Measurements from ENCODE around the gene WDFY2.

WDFY2 gene

DNA sequence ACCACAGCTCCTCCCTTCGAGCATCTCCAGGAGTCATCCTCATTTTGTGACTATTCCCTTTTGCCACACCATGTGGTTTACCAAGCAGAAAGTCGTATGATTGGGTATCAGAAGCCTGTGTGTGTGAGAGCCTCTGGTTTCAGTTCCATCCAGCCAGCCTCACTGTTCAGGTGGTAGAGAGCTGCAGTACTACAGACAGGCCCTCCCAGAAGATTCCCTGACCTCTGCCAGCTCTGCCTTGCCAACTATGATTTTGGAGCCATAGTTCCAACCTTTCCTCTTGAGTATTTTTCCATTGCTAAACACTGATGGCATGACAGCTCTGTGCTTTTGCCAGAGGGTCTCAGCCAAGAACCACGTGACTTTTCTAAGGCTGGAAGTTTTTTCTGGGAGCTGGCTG is 137.2 kb downstream of the WDFY2 start:
- Histone ChIP-seq H3K36me3 (ENCODE audit: control insufficient read depth, insufficient read depth, low read length) (no peaks in the 10 kb centered on the region), H3K27me3 (replicated peaks; ENCODE audit: control insufficient read depth, insufficient read depth, low read length, poor library complexity, severe bottlenecking) (no peaks in the 10 kb centered on the region), H3K4me3 (ENCODE audit: insufficient read depth, low read depth, low read length, poor library complexity, severe bottlenecking) (no peak overlapping the region), H3K27ac (ENCODE audit: insufficient read depth, low read length, poor library complexity, severe bottlenecking) (no peak overlapping the region), H3K4me1 (ENCODE audit: control insufficient read depth, insufficient read depth, low read length, poor library complexity, severe bottlenecking) (no peaks in the 10 kb centered on the region), H3K9me3 (ENCODE audit: control insufficient read depth, low read length) (no peaks in the 10 kb centered on the region)
- no peak for DNase-seq

DNA sequence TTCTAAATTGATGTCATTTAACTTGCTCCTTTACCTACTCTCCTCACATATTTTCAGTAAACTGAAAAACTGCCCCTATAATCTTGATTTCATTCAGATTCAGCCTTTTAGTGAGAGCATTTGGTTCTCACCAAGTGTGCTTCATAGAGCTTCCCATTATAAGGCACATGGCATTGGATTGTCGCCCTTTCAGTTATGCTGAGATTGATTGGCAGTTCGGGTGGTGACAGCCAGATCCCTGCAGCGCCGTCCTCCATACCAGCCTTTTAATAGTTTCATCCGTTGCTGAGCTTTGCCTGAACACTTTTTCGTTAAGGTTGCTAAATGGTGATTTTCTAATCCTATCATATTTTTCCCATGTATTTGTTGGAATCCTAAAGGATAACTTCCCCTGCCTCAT is 139.3 kb downstream of the WDFY2 start:
- Histone ChIP-seq H3K36me3 (ENCODE audit: control insufficient read depth, insufficient read depth, low read length) (peaks cover 9% of the 10 kb centered on the region), H3K4me1 (ENCODE audit: control insufficient read depth, insufficient read depth, low read length, poor library complexity, severe bottlenecking) (no peaks in the 10 kb centered on the region), H3K27ac (ENCODE audit: insufficient read depth, low read length, poor library complexity, severe bottlenecking) (no peak overlapping the region), H3K27me3 (replicated peaks; ENCODE audit: control insufficient read depth, insufficient read depth, low read length, poor library complexity, severe bottlenecking) (no peaks in the 10 kb centered on the region), H3K9me3 (ENCODE audit: control insufficient read depth, low read length) (no peaks in the 10 kb centered on the region), H3K4me3 (ENCODE audit: insufficient read depth, low read depth, low read length, poor library complexity, severe bottlenecking) (no peak overlapping the region)
- DNase-seq, result no peak

DNA sequence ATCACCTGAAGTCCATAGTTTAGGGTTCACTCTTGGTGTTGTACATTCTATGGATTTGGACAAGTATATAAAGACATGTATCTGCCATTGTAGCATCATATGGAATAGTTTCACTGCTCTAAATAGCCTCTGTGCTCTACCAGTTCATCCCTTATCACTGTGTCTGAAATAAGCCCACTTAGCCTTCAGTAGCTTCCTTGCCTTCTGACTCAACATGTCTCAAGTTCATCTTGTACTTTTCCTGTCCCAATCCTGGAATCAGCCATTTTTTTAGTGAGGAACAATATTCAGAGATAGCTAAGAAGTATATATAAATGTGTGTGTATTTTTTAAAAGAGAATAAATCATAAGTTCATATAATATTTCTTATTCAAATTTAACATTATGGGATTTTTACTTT is 140.5 kb downstream of the WDFY2 start:
- DNase-seq, result no peak
- Histone ChIP-seq H3K9me3 (ENCODE audit: control insufficient read depth, low read length) (no peaks in the 10 kb centered on the region), H3K4me1 (ENCODE audit: control insufficient read depth, insufficient read depth, low read length, poor library complexity, severe bottlenecking) (no peaks in the 10 kb centered on the region), H3K27ac (ENCODE audit: insufficient read depth, low read length, poor library complexity, severe bottlenecking) (no peak overlapping the region), H3K27me3 (replicated peaks; ENCODE audit: control insufficient read depth, insufficient read depth, low read length, poor library complexity, severe bottlenecking) (no peaks in the 10 kb centered on the region), H3K36me3 (ENCODE audit: control insufficient read depth, insufficient read depth, low read length) (peaks cover 9% of the 10 kb centered on the region), H3K4me3 (ENCODE audit: insufficient read depth, low read depth, low read length, poor library complexity, severe bottlenecking) (no peak overlapping the region)

DNA sequence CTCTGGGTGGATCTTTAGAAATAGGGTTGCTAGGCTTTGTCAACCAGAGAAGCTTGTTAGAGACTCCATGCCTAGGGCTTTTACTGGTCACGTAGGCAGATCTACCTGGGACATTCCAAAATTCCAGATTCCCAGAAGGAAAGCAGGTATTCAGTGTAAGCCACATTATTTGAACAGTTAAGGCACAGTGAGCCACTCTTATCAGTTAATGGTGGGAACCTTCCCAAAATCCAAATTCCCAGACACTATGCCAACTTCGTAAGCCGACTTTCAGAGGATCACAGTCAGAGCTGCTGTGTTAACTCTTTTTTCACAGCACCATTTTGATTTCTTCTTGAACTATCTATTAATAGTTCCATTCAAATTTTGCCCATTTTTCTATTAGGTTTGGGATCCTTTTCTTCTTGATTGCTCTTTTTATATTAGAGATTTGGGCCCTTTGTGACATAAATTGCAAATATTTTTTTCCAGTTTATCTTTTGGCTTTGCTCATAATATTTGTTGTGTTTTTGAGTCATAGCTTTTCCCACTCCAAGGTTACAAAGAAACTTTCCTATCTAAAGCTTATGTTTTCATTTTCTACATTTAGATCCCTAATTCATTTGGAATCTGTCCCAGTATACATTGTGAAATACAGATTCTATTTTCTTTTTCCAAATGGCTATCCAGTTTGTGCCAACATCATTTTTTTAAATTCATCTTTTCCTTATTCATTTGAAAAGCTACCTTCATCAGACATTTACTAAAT is 142.4 kb downstream of the WDFY2 start:
- Histone ChIP-seq H3K4me3 (ENCODE audit: insufficient read depth, low read depth, low read length, poor library complexity, severe bottlenecking) (no peak overlapping the region), H3K27me3 (replicated peaks; ENCODE audit: control insufficient read depth, insufficient read depth, low read length, poor library complexity, severe bottlenecking) (no peaks in the 10 kb centered on the region), H3K27ac (ENCODE audit: insufficient read depth, low read length, poor library complexity, severe bottlenecking) (no peak overlapping the region), H3K9me3 (ENCODE audit: control insufficient read depth, low read length) (no peaks in the 10 kb centered on the region), H3K4me1 (ENCODE audit: control insufficient read depth, insufficient read depth, low read length, poor library complexity, severe bottlenecking) (peaks cover 11% of the 10 kb centered on the region), H3K36me3 (ENCODE audit: control insufficient read depth, insufficient read depth, low read length) (peaks cover 19% of the 10 kb centered on the region)
- no peak for DNase-seq

DNA sequence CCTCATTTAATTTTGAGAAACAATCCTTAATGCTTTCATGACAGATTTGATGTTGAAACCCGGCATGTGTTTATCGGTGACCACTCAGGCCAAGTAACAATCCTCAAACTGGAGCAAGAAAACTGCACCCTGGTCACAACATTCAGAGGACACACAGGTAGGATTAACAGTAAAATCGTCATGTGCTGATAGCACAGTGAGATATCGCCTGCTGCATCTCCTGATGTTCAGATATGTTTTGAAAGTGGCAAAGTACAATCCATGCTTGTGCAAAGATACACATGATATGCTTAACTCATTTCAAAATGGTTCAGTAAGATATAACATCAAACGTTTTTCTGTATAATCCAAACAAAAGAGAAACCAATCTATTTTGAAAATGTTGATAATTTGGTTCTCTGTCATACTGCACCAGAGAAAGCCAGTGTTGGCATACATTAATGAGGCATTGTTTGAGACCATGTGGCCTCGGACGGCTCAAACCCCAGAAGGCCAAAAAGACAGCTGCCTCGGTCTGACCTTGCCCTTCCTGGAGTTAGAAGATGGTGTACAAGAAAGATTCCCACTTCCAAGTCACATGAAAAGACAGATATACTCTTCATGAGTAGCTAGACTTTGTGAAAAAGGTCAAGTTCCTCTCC is 143.5 kb downstream of the WDFY2 start:
- no peaks in the 10 kb centered on the region for H3K27me3 ChIP-seq (replicated peaks; ENCODE audit: control insufficient read depth, insufficient read depth, low read length, poor library complexity, severe bottlenecking)
- H3K4me1 ChIP-seq (ENCODE audit: control insufficient read depth, insufficient read depth, low read length, poor library complexity, severe bottlenecking), result peaks cover 11% of the 10 kb centered on the region
- DNase-seq, result no peak
- H3K36me3 ChIP-seq (ENCODE audit: control insufficient read depth, insufficient read depth, low read length), result peaks cover 19% of the 10 kb centered on the region
- no peak overlapping the region for H3K4me3 ChIP-seq (ENCODE audit: insufficient read depth, low read depth, low read length, poor library complexity, severe bottlenecking)
- H3K27ac ChIP-seq (ENCODE audit: insufficient read depth, low read length, poor library complexity, severe bottlenecking), result no peak overlapping the region
- no peaks in the 10 kb centered on the region for H3K9me3 ChIP-seq (ENCODE audit: control insufficient read depth, low read length)

DNA sequence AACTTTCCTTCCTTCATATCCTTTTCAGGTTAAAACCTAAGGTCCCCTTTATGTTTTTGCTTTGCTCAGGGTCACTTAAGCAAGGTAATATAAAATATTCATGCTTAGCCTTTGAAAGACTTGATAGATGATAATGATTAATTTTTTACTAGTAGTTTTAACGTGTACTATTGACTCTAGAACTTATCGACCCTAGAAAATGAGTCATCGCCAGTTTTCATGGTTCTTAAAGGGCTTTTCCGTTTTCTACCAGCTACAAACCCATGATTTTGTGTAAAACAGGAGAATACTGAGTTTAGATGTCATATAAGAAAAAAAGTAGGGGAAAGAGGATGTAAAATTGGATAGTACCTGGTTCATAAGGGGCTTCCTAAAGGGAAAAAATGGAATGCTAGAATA is 144.0 kb downstream of the WDFY2 start:
- Histone ChIP-seq H3K27ac (ENCODE audit: insufficient read depth, low read length, poor library complexity, severe bottlenecking) (no peak overlapping the region), H3K36me3 (ENCODE audit: control insufficient read depth, insufficient read depth, low read length) (peaks cover 19% of the 10 kb centered on the region), H3K4me1 (ENCODE audit: control insufficient read depth, insufficient read depth, low read length, poor library complexity, severe bottlenecking) (peaks cover 11% of the 10 kb centered on the region), H3K9me3 (ENCODE audit: control insufficient read depth, low read length) (no peaks in the 10 kb centered on the region), H3K27me3 (replicated peaks; ENCODE audit: control insufficient read depth, insufficient read depth, low read length, poor library complexity, severe bottlenecking) (no peaks in the 10 kb centered on the region), H3K4me3 (ENCODE audit: insufficient read depth, low read depth, low read length, poor library complexity, severe bottlenecking) (no peak overlapping the region)
- no peak for DNase-seq

DNA sequence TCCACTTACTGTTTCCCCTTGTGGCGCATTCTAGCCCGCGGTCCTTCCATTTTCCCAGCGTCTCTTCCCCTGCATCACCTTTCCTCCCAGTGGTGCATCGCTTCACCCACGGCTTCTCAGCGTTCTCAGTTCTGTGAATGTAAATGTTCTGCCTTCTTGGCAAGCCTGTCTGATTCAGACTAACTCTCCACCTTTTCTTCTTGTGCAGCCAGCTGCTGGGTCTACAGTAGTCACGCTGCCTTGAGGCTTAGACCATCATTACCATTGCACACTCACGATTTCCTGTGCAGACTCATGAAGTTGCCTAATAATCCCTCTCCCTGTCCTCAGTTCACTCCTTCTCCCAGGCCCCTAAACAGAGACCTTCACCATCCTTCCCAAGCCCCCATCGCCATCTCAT is 144.7 kb downstream of the WDFY2 start:
- Histone ChIP-seq H3K36me3 (ENCODE audit: control insufficient read depth, insufficient read depth, low read length) (peaks cover 19% of the 10 kb centered on the region), H3K9me3 (ENCODE audit: control insufficient read depth, low read length) (no peaks in the 10 kb centered on the region), H3K27me3 (replicated peaks; ENCODE audit: control insufficient read depth, insufficient read depth, low read length, poor library complexity, severe bottlenecking) (no peaks in the 10 kb centered on the region), H3K4me1 (ENCODE audit: control insufficient read depth, insufficient read depth, low read length, poor library complexity, severe bottlenecking) (peaks cover 11% of the 10 kb centered on the region), H3K27ac (ENCODE audit: insufficient read depth, low read length, poor library complexity, severe bottlenecking) (no peak overlapping the region), H3K4me3 (ENCODE audit: insufficient read depth, low read depth, low read length, poor library complexity, severe bottlenecking) (no peak overlapping the region)
- DNase-seq, result no peak

DNA sequence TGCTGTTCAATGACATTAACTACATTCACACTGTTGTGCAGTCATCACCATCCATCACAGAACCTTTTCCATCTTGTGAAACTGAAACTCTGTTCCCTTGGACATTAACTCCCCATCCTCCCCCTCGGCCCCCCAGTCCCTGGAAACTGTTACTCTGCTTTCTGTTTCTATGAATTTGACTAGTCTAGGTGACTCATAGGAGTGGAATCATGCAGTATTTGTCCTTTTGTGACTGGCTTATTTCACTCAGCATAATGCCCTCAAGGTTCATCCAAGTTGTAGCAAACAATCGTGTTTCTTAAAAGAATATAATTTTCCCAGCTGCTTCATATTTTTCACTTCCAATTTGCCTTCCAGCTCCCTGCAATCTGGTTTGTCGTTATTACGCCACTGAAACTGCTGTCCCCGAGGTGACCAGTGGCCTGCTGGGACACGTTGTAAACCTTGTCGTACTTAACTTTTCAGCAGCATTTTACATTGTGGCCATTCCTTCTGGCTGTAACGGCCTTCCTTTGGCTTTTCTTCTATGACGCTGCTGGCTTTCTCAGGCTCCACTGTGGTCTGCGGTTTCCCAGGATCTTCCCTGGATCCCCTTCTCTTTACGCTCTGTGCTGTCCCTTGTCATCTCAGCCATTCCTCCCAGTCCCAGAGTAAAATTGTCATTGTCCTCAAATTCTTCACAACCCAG is 145.7 kb downstream of the WDFY2 start:
- no peak overlapping the region for H3K27ac ChIP-seq (ENCODE audit: insufficient read depth, low read length, poor library complexity, severe bottlenecking)
- H3K4me1 ChIP-seq (ENCODE audit: control insufficient read depth, insufficient read depth, low read length, poor library complexity, severe bottlenecking), result peaks cover 11% of the 10 kb centered on the region
- peaks cover 19% of the 10 kb centered on the region for H3K36me3 ChIP-seq (ENCODE audit: control insufficient read depth, insufficient read depth, low read length)
- no peak overlapping the region for H3K4me3 ChIP-seq (ENCODE audit: insufficient read depth, low read depth, low read length, poor library complexity, severe bottlenecking)
- H3K27me3 ChIP-seq (replicated peaks; ENCODE audit: control insufficient read depth, insufficient read depth, low read length, poor library complexity, severe bottlenecking), result no peaks in the 10 kb centered on the region
- H3K9me3 ChIP-seq (ENCODE audit: control insufficient read depth, low read length), result no peaks in the 10 kb centered on the region
- DNase-seq, result no peak

DNA sequence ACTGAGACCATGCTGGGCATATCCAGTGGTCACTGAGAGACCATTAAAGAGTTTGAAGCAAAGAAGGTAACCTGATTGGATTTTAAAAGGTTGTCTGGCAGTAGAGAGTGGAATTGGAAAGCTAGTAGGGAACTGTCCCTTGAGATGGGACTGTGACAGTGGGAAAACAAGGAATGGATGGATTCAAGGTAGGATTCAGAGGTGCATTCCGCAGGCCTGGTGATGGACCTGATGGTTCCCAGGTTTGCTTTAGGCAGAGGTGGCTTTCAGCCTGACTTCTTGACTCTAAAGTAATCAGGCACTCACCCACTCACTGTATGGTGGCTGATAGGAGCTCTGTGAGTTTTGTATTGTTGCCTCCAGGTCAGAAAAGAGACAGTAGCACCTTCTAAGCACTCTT is 146.7 kb downstream of the WDFY2 start:
- Histone ChIP-seq H3K27me3 (replicated peaks; ENCODE audit: control insufficient read depth, insufficient read depth, low read length, poor library complexity, severe bottlenecking) (no peaks in the 10 kb centered on the region), H3K9me3 (ENCODE audit: control insufficient read depth, low read length) (no peaks in the 10 kb centered on the region), H3K4me1 (ENCODE audit: control insufficient read depth, insufficient read depth, low read length, poor library complexity, severe bottlenecking) (peaks cover 11% of the 10 kb centered on the region), H3K36me3 (ENCODE audit: control insufficient read depth, insufficient read depth, low read length) (peaks cover 19% of the 10 kb centered on the region), H3K27ac (ENCODE audit: insufficient read depth, low read length, poor library complexity, severe bottlenecking) (no peak overlapping the region), H3K4me3 (ENCODE audit: insufficient read depth, low read depth, low read length, poor library complexity, severe bottlenecking) (no peak overlapping the region)
- DNase-seq, result no peak

DNA sequence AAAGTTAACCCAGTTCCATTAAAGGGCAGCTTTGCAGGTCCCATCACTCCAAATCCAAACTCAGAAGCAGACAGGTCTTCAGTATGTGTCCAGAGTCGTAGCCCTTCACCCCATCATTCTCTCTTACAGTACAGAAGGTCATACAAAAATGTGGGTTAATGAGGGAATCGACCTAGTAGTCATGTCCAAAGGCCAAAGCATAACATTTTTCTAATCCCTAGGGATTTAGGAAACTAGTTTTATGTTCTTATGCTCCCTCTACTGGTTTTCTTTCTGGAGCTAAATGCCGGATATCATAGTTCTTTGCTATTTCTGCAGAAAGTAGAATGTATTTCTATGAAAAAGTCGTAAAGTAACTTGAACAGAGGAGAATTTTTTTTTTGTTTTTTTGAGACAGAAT is 147.5 kb downstream of the WDFY2 start:
- H3K27me3 ChIP-seq (replicated peaks; ENCODE audit: control insufficient read depth, insufficient read depth, low read length, poor library complexity, severe bottlenecking), result no peaks in the 10 kb centered on the region
- no peak overlapping the region for H3K4me3 ChIP-seq (ENCODE audit: insufficient read depth, low read depth, low read length, poor library complexity, severe bottlenecking)
- peaks cover 11% of the 10 kb centered on the region for H3K4me1 ChIP-seq (ENCODE audit: control insufficient read depth, insufficient read depth, low read length, poor library complexity, severe bottlenecking)
- H3K27ac ChIP-seq (ENCODE audit: insufficient read depth, low read length, poor library complexity, severe bottlenecking), result no peak overlapping the region
- DNase-seq, result no peak
- H3K9me3 ChIP-seq (ENCODE audit: control insufficient read depth, low read length), result no peaks in the 10 kb centered on the region
- H3K36me3 ChIP-seq (ENCODE audit: control insufficient read depth, insufficient read depth, low read length), result peaks cover 19% of the 10 kb centered on the region
